ENCODE results near the gene RASGRP3. TPM values are rescaled to one million over a fixed set of nuclear protein-coding genes. Genes with fewer than 3 reads are reported as not detected.

RASGRP3 gene
- total and polyA plus RNA-seq, 9 of the 15 experiments (the other 6 are each of a cell fraction or from before 2014, with no cell fraction given), result 0.18 to 1.7 (median 1.2) TPM

DNA sequence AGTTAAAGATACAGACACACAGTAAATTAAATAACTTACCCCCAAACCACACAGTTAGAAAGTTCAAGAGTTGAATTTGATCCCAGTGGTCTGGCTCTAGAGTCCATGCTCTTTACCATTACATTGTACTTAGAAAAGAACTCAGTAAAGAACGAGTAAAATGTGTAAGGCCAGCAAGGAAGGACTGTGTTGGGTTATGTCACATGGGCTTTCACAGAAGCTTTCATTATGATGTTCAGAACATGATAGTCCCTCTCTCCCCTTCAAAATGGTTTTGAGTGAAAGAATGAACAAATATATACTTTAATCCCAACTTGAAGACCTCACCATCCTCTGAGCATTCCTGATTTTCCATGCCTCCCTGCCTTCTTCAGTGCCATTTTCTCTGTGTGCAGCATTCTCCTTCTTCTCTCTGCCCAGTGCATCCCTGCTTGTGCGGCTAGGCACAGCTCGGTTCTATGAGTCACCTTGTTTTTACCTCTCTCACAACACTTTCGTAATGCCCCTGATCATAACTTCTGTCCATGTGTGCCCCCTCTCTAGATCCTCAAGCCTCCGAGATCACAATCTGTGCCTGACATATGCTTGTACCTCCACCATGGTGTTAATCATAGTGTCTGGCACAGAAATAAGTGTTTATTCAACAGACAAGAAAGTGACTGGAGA is 22.0 kb downstream of the RASGRP3 start:
- 0% methylated on average over 5 of the region's 5 CpGs for WGBS (ENCODE audit: insufficient coverage, low coverage, missing lambda C conversion rate)
- Histone ChIP-seq H3K9ac (ENCODE audit: insufficient read depth in 1 of 2, low read depth in 2 of 2, low read length in 2 of 2) (no peak overlapping the region), H3K79me2 (ENCODE audit: control insufficient read depth, insufficient read depth, low read length) (no peaks in the 10 kb centered on the region), H3K27me3 (ENCODE audit: control insufficient read depth in 2 of 2, insufficient read depth in 2 of 2, low read length in 2 of 2) (peaks cover 5 to 9% of the 10 kb centered on the region in 2 experiments; a peak in 4 of 5 replicates), H3K4me2 (ENCODE audit: insufficient read depth, low read length) (no peak overlapping the region), H3K9me3 (replicated peaks; ENCODE audit: control insufficient read depth, insufficient read depth, low read depth, low read length) (no peaks in the 10 kb centered on the region), H2AFZ (ENCODE audit: low read depth, low read length) (no peak overlapping the region), H3K4me1 (replicated peaks in 1 of 2; ENCODE audit: control insufficient read depth in 2 of 2, insufficient read depth in 2 of 2, low read length in 2 of 2) (no peaks in the 10 kb centered on the region), H3K36me3 (ENCODE audit: control insufficient read depth, insufficient read depth, low read length) (no peaks in the 10 kb centered on the region), H3K27ac (ENCODE audit: extremely low read depth, low read depth, low read length) (no peak overlapping the region), H3K9me1 (ENCODE audit: control insufficient read depth, insufficient read depth, low read length) (no peaks in the 10 kb centered on the region), H4K20me1 (replicated peaks; ENCODE audit: control insufficient read depth, insufficient read depth, low read length) (no peaks in the 10 kb centered on the region), H3K4me3 (no peak overlapping the region)
- no peak for FAIRE-seq
- ChIA-PET CTCF (ENCODE audit: low intra/inter-chr PET ratio) (no interaction called here), POLR2A (no interaction called here)
- DNase-seq (ENCODE audit: extremely low read depth in 1 of 4, low spot score in 3 of 4), result no peak
- in situ Hi-C loops (cut with MboI), result no loop called here
- BruUV-seq (replicated peaks), result no TSS peak
- intact Hi-C loops (cut with micrococcal nuclease), result no loop called here
- no peak for ATAC-seq
- TF ChIP-seq IRF2 (CRISPR knock-in tag; IDR thresholded peaks at IDR 0.05) (no peak), RBM34 (IDR thresholded peaks at IDR 0.05; ENCODE audit: borderline replicate concordance, insufficient read depth, low read length) (no peak), NCOA6 (IDR thresholded peaks at IDR 0.05) (no peak), PURB (CRISPR knock-in tag; IDR thresholded peaks at IDR 0.05; ENCODE audit: low read depth) (no peak), HDAC1 (IDR thresholded peaks at IDR 0.05) (no peak), TOE1 (IDR thresholded peaks at IDR 0.05; ENCODE audit: borderline replicate concordance) (no peak), TOE1 (CRISPR knock-in tag; IDR thresholded peaks at IDR 0.05; ENCODE audit: borderline replicate concordance, low read depth) (no peak), HDAC2 (IDR thresholded peaks at IDR 0.05) (no peak)
- TF ChIP-seq, protein P1, sequence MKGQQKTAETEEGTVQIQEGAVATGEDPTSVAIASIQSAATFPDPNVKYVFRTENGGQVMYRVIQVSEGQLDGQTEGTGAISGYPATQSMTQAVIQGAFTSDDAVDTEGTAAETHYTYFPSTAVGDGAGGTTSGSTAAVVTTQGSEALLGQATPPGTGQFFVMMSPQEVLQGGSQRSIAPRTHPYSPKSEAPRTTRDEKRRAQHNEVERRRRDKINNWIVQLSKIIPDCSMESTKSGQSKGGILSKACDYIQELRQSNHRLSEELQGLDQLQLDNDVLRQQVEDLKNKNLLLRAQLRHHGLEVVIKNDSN (CRISPR knock-in tag; IDR thresholded peaks at IDR 0.05), result no peak
- TF ChIP-seq, protein P2, sequence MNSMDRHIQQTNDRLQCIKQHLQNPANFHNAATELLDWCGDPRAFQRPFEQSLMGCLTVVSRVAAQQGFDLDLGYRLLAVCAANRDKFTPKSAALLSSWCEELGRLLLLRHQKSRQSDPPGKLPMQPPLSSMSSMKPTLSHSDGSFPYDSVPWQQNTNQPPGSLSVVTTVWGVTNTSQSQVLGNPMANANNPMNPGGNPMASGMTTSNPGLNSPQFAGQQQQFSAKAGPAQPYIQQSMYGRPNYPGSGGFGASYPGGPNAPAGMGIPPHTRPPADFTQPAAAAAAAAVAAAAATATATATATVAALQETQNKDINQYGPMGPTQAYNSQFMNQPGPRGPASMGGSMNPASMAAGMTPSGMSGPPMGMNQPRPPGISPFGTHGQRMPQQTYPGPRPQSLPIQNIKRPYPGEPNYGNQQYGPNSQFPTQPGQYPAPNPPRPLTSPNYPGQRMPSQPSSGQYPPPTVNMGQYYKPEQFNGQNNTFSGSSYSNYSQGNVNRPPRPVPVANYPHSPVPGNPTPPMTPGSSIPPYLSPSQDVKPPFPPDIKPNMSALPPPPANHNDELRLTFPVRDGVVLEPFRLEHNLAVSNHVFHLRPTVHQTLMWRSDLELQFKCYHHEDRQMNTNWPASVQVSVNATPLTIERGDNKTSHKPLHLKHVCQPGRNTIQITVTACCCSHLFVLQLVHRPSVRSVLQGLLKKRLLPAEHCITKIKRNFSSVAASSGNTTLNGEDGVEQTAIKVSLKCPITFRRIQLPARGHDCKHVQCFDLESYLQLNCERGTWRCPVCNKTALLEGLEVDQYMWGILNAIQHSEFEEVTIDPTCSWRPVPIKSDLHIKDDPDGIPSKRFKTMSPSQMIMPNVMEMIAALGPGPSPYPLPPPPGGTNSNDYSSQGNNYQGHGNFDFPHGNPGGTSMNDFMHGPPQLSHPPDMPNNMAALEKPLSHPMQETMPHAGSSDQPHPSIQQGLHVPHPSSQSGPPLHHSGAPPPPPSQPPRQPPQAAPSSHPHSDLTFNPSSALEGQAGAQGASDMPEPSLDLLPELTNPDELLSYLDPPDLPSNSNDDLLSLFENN (IDR thresholded peaks at IDR 0.05; ENCODE audit: low read depth in 2 of 2, low read length in 2 of 2), result no peak
- TF ChIP-seq, protein P3, sequence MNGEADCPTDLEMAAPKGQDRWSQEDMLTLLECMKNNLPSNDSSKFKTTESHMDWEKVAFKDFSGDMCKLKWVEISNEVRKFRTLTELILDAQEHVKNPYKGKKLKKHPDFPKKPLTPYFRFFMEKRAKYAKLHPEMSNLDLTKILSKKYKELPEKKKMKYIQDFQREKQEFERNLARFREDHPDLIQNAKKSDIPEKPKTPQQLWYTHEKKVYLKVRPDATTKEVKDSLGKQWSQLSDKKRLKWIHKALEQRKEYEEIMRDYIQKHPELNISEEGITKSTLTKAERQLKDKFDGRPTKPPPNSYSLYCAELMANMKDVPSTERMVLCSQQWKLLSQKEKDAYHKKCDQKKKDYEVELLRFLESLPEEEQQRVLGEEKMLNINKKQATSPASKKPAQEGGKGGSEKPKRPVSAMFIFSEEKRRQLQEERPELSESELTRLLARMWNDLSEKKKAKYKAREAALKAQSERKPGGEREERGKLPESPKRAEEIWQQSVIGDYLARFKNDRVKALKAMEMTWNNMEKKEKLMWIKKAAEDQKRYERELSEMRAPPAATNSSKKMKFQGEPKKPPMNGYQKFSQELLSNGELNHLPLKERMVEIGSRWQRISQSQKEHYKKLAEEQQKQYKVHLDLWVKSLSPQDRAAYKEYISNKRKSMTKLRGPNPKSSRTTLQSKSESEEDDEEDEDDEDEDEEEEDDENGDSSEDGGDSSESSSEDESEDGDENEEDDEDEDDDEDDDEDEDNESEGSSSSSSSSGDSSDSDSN (IDR thresholded peaks at IDR 0.05; ENCODE audit: borderline replicate concordance in 1 of 2, low read depth in 2 of 2, low read length in 2 of 2), result no peak

All from K562 (cell line).